Endodermal cell (in vitro differentiated cells): ENCODE results near the gene HIF1A. TPM values are rescaled to one million over a fixed set of nuclear protein-coding genes. Genes with fewer than 3 reads are reported as not detected.

Experiments
- DNase-seq: peaks from one replicate; pipeline ENCODE4 v3.0.0-alpha.2; 2017
- H3K27ac ChIP-seq: 2 replicates; pipeline ENCODE4 v1.5.1; 2013; ENCODE audit warnings: mild to moderate bottlenecking, low read depth, low read length, moderate library complexity
- H3K27me3 ChIP-seq: 2 replicates; pipeline ENCODE4 v1.6.1; 2013; ENCODE audit warnings: mild to moderate bottlenecking, low read length, moderate library complexity; ENCODE audit not compliant: insufficient read depth, control insufficient read depth, poor library complexity, severe bottlenecking
- H3K36me3 ChIP-seq: 2 replicates; pipeline ENCODE4 v1.7.0; 2013; ENCODE audit warnings: mild to moderate bottlenecking, low read length, moderate library complexity; ENCODE audit not compliant: control insufficient read depth, insufficient read depth
- H3K4me1 ChIP-seq: one replicate; pipeline ENCODE4 v1.7.0; 2013; ENCODE audit warnings: low read length; ENCODE audit not compliant: control insufficient read depth, insufficient read depth
- H3K4me3 ChIP-seq: 2 replicates; pipeline ENCODE4 v1.5.1; 2013; ENCODE audit warnings: mild to moderate bottlenecking, low read length, moderate library complexity
- H3K9ac ChIP-seq: 2 replicates; pipeline ENCODE4 v1.6.1; 2013; ENCODE audit warnings: mild to moderate bottlenecking, low read length, moderate library complexity; ENCODE audit not compliant: poor library complexity, severe bottlenecking; ENCODE audit errors: extremely low read depth
- H3K9me3 ChIP-seq: 2 replicates; pipeline ENCODE4 v1.6.1; 2013; ENCODE audit warnings: mild to moderate bottlenecking, low read length, moderate library complexity; ENCODE audit not compliant: control insufficient read depth
- H3K27ac Mint-ChIP-seq: 2 replicates; pipeline ENCODE4 v1.8.0; 2020; ENCODE audit warnings: mixed read lengths
- H3K27me3 Mint-ChIP-seq: 2 replicates; pipeline ENCODE4 v1.8.0; 2021; ENCODE audit warnings: mild to moderate bottlenecking, mixed read lengths; ENCODE audit not compliant: insufficient read depth
- H3K36me3 Mint-ChIP-seq: 2 replicates; pipeline ENCODE4 v1.8.0; 2020; ENCODE audit warnings: low read depth, mixed read lengths
- H3K4me1 Mint-ChIP-seq: 2 replicates; pipeline ENCODE4 v1.8.0; 2020; ENCODE audit warnings: mixed read lengths
- H3K4me3 Mint-ChIP-seq: 2 replicates; pipeline ENCODE4 v1.8.0; 2020; ENCODE audit warnings: mild to moderate bottlenecking, moderate library complexity, mixed read lengths
- H3K9me3 Mint-ChIP-seq: 2 replicates; pipeline ENCODE4 v1.8.0; 2020; ENCODE audit warnings: mild to moderate bottlenecking, mixed read lengths
- CTCF ChIP-seq: fragments of 200-600 bp; sonication (generic); conservative IDR thresholded peaks from 2 replicates; pipeline ENCODE4 v1.5.0; 2021; ENCODE audit warnings: antibody characterized with exemption, mild to moderate bottlenecking
- WGBS, 2 experiments: methylation state at CpG; one replicate each; pipeline versions ENCODE4 v1.1.5 to v1.1.7; 2013; ENCODE audit warnings: missing lambda C conversion rate in 2 of 2, mixed read lengths in 1 of 2; ENCODE audit not compliant: insufficient coverage in 1 of 2, insufficient read length in 1 of 2; 5-methylcytosine and 5-hydroxymethylcytosine counted together
- total RNA-seq, 2 donors: library from RNA; stranded (reverse); fragmentation: NEBNext Ultra II Directional in 1 of 2; extraction: Animal tissue kit (Norgen Biotek cat#: 25700) in 1 of 2; gene quantifications; 2 replicates in 1 of 2; 3 replicates in 1 of 2; pipeline ENCODE4 v1.2.1, GENCODE V29; 2021

Gene HIF1A
- total RNA-seq, 2 donors from 2014 or later = 201 to 227 TPM

GRCh38 chr14:61749264-61749663, 54.0 kb downstream of the HIF1A start:
- Mint-ChIP-seq H3K27me3 (no peaks in the 10 kb centered on the region), H3K4me1 (peaks cover 21% of the 10 kb centered on the region), H3K27ac (no peak overlapping the region), H3K9me3 (no peaks in the 10 kb centered on the region), H3K4me3 (no peak overlapping the region), H3K36me3 (peaks cover 34% of the 10 kb centered on the region)
- Histone ChIP-seq H3K27ac (no peak overlapping the region), H3K36me3 (peaks cover 60% of the 10 kb centered on the region), H3K9ac (no peak overlapping the region), H3K4me3 (no peak overlapping the region), H3K27me3 (no peaks in the 10 kb centered on the region), H3K4me1 (peaks cover 7% of the 10 kb centered on the region), H3K9me3 (no peaks in the 10 kb centered on the region)
- 89 to 97% methylated on average over 3 of the region's 3 CpGs for WGBS, 2 experiments
- TF ChIP-seq CTCF = no peak
- DNase-seq = no peak

- Mint-ChIP-seq H3K4me1 (peaks cover 21% of the 10 kb centered on the region), H3K27ac (peak overlapping the region; percentile 21), H3K27me3 (no peaks in the 10 kb centered on the region), H3K4me3 (no peak overlapping the region), H3K36me3 (peaks cover 31% of the 10 kb centered on the region), H3K9me3 (no peaks in the 10 kb centered on the region)
- no peak overlapping the region for H3K27ac ChIP-seq
- no peaks in the 10 kb centered on the region for H3K27me3 ChIP-seq
- no peak for DNase-seq
- peaks cover 9% of the 10 kb centered on the region for H3K4me1 ChIP-seq
- WGBS, 2 experiments = 73 to 76% methylated on average over 2 to 3 of the region's 3 CpGs
- TF ChIP-seq CTCF = no peak
- no peaks in the 10 kb centered on the region for H3K9me3 ChIP-seq
- H3K4me3 ChIP-seq = no peak overlapping the region
- no peak overlapping the region for H3K9ac ChIP-seq
- H3K36me3 ChIP-seq = peaks cover 54% of the 10 kb centered on the region
Measured at GRCh38 chr14:61749867-61750266, 54.6 kb downstream of the HIF1A start.

GRCh38 chr14:61750708-61751474, 55.6 kb downstream of the HIF1A start:
- H3K4me1 ChIP-seq = peaks cover 10% of the 10 kb centered on the region
- H3K9me3 ChIP-seq = peaks cover 3% of the 10 kb centered on the region
- TF ChIP-seq CTCF = no peak
- peak; percentile 86 for DNase-seq
- H3K9me3 Mint-ChIP-seq = peaks cover 3% of the 10 kb centered on the region
- H3K27ac ChIP-seq = no peak overlapping the region
- no peaks in the 10 kb centered on the region for H3K27me3 Mint-ChIP-seq
- H3K9ac ChIP-seq = no peak overlapping the region
- H3K4me1 Mint-ChIP-seq = peaks cover 21% of the 10 kb centered on the region
- H3K4me3 Mint-ChIP-seq = peak overlapping the region; percentile 50
- no peaks in the 10 kb centered on the region for H3K27me3 ChIP-seq
- peak overlapping the region; percentile 64 for H3K4me3 ChIP-seq
- WGBS, 2 experiments = 60 to 88% methylated on average over 21 to 54 of the region's 54 CpGs
- H3K27ac Mint-ChIP-seq = peak overlapping the region; percentile 23
- peaks cover 21% of the 10 kb centered on the region for H3K36me3 Mint-ChIP-seq
- H3K36me3 ChIP-seq = peaks cover 44% of the 10 kb centered on the region
